Panc1 (cell line): ENCODE measurements around the gene TRIM10.

Experiments
- CTCF ChIP-seq: fragments of 450-650 bp; IDR thresholded peaks from 2 replicates; pipeline ENCODE4 v1.5.1; 2017; ENCODE audit warnings: mild to moderate bottlenecking
- POLR2AphosphoS5 ChIP-seq: IDR thresholded peaks from 2 replicates; pipeline ENCODE4 v1.6.1; 2012; ENCODE audit warnings: mild to moderate bottlenecking, low read depth, low read length, moderate library complexity

DNA sequence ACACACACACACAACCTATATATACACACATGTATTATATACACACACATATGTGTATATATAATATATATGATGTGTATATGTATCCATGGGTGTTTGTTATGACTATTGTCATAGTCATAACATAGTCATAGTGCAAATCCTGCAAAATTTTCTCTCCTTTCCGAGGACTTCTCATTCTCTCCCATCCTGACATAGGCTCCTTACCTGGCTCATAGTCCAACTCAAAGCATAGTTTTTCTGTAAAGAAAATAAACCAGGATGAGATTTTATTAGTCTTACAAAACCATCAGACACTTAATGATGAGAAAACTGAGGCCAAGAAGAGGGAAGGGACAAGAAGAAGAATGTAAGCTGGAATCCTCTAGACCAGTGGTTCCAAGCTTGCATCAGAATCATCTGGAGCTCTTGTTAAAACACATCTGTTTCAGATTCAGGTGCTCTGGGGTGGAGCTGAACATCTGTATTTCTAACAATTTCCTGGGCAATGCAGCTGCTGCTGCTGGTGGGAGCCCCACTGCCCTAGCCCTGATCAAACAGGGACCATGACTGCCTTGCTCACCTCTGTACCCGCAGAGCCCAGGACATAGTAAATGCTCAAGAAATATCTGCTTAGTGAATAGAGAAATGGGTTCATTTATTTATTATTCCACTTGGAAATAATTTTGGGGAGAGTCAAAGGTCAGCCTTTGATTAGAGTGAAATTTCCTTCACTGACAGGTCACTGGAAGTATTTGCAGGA is 5.3 kb downstream of the TRIM10 start:
- TF ChIP-seq CTCF (no peak), POLR2AphosphoS5 (no peak)
